ENCODE data around the gene SLC37A4.
"Not testable (repeated sequence)": the region's sequence is repeated elsewhere in the genome, so short reads cannot be mapped to it uniquely, and the experiment has no call there.

The SLC37A4 gene

DNA sequence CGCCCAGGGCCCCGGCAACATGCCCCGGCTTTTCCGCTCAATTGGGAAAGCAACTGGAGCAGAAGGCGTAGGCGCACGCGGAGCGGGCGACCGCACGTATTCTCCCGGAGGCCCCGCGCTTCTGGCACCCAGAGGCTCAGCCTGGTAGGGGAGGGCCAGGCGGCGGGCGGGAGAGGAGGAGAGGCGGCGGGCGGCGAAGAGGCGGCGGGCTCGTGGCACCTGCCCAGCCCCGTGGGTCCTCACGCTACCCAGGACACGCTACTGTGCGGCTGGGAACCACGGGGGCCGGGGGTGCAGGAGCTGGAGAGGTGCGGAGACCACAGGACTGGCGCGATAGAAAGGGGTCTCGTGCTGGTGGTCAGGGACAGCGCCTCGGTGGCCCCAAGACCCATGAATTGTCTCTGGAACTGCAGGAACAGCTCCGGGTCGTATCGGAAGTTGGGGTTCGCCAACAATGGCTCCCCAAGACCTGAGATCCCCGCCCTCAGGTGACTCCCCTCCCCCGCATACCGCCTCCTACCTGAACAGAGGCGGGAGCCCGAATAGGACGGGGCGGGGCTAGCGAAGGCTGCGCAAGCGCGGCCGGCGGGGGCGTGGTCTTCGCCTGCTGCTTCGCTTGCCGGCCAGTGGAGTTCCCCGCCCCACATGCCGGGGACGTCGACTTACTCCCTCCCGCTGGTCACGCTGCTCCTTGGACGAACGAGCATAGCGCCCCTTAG lies at the start of gene SLC37A4:
Gene SLC37A4, minus strand, starts transcription at position 549 of the 719 bp plus-strand sequence.
- peak; percentile 96 for DNase-seq (ENCODE audit: low read depth, low spot score)
- peak within 1 kb of the TSS; percentile 53 for H3K27ac ChIP-seq

DNA sequence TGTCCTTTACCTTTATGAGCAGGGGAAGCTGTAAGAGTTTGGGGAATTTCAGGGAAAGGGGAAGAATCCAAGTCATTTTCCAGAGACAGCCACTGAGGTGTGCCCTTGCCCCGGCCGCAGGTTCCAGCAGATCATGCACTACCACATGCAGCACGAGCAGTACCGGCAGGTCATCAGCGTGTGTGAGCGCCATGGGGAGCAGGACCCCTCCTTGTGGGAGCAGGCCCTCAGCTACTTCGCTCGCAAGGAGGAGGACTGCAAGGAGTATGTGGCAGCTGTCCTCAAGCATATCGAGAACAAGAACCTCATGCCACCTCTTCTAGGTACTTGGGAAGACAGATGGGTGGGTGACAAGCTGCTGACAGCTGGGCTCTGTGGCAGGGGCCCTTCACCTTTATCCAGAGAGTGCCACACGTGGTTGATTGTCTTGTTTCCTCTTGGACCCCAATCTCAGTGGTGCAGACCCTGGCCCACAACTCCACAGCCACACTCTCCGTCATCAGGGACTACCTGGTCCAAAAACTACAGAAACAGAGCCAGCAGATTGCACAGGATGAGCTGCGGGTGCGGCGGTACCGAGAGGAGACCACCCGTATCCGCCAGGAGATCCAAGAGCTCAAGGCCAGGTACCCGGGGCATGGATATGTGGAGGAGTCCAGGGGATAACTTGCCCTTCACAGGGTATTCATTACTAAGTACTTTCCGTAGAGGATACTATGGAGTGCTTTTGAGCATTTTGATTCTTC lies 48.2 kb upstream of the SLC37A4 start:
- no peak for DNase-seq (ENCODE audit: low read depth, low spot score)
- H3K27ac ChIP-seq: no peak overlapping the region

DNA sequence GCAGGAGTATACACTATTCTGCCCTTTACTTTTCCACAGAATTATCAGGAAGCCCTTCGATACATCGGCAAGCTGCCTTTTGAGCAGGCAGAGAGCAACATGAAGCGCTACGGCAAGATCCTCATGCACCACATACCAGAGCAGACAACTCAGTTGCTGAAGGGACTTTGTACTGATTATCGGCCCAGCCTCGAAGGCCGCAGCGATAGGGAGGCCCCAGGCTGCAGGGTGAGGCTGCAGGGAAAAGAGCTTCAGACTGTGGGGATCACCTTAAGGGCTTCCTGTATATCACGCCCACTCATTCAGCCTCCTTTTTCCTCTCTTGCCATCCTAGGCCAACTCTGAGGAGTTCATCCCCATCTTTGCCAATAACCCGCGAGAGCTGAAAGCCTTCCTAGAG lies 47.2 kb upstream of the SLC37A4 start:
- no peak for DNase-seq (ENCODE audit: low read depth, low spot score)
- no peak overlapping the region for H3K27ac ChIP-seq

DNA sequence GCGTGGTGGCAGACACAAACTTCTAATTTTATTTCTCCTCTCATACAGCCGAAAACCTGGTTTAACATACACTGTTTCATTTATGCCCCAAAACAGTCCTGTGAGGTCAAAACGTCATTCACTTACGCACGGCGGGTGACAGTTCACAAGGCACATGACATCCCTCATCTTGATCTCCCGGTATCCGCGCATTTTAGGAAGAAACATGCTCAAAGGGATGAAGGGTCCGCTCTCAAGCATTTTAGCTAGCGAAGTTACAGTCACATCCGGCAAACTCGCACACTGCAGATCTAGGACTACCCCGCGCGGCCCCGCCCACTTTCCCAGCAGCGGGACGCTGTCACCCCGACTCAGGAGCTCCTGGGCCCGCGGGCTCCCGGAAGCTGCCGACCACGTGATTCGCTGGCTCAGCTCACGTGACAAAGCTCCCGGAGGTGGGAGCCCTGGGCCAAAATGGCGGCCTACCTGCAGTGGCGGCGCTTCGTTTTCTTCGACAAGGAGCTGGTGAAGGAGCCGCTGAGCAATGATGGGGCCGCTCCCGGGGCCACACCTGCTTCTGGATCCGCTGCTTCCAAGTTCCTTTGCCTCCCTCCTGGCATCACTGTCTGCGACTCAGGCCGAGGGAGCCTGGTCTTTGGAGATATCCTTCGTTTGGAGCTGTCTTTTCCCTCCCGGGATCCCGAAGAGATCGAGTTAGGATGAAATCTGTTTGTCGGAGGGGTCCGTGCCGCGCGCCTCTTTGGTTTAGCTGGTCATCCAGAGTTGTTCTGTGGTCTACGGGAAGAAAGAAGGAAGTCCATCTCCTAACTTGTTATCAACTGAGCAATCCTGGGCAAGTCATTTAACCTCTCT lies 36.9 kb upstream of the SLC37A4 start, which contains the start of gene VPS11:
Gene VPS11, plus strand, starts transcription at position 448 of the 852 bp plus-strand sequence. Its CDS starts 6 bp downstream, at position 454.
- H3K27ac ChIP-seq: peak within 1 kb of the TSS; percentile 82
- peak; percentile 75 for DNase-seq (ENCODE audit: low read depth, low spot score)

DNA sequence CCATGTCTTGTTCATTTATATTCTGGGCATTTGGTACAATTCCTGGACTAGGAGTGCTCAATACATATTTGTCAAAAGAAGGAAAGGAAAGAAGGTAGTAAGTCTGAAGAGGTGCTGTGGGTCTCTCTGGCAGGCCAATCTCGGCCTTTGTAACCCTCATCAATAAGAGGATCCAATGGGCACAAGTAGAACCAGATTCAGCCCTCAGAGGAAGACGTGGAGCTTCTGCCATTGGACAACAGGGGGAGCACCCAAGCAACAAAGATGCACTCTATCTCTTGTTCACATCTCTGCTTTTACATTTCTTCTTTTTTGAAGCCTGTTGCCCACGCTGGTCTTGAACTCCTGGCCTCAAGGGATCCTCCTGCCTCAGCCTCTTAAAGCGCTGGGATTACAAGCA lies 34.7 kb upstream of the SLC37A4 start:
- H3K27ac ChIP-seq: no peak overlapping the region
- DNase-seq (ENCODE audit: low read depth, low spot score): no peak

DNA sequence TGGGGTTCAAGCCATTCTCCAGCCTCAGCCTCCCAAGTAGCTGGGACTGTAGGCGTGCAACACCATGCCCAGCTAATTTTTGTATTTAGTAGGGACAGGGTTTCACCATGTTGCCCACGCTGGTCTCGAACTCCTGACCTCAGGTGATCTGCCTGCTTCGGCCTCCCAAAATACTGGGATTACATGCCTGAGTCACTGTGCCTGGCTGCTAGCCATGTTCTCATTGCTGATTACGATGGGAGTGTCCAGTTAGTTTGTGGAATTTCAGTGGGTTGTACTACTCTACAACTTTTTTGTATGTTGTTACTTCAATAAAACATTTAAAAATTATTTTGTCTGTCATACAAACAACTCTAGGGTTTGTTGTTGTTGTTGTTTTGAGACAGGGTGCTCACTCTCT lies 32.1 kb upstream of the SLC37A4 start:
- no peak overlapping the region for H3K27ac ChIP-seq
- DNase-seq (ENCODE audit: low read depth, low spot score): no peak

DNA sequence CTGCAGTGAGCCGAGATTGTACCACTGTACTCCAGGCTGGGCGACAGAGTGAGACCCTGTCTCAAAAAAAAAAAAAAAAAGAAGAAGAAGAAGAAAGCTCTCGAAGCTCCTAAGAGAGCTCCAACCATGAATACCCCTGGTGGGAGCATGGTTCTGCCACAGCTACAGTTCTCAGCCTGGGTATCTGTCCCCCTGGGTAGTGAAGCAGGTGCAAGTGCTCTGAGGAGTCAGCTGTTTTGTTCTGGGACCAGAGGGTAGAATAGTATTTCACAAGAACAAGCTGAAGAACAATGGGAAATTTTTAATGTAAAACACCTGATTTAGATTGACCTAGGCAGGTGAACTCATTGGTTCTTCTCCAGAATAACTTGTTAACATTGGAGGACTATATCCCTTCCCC lies 30.6 kb upstream of the SLC37A4 start:
- no peak overlapping the region for H3K27ac ChIP-seq
- DNase-seq (ENCODE audit: low read depth, low spot score): no peak

DNA sequence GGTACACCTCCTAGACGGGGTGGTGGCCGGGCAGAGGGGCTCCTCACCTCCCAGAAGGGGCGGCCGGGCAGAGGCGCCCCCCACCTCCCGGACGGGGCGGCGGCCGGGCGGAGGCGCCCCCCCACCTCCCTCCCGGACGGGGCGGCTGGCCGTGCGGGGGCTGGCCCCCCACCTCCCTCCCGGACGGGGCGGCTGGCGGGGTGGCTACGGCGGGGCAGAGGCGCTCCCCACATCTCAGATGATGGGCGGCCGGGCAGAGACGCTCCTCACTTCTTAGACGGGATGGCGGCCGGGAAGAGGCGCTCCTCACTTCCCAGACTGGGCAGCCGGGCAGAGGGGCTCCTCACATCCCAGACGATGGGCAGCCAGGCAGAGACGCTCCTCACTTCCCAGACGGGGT lies 28.5 kb upstream of the SLC37A4 start:
- H3K27ac ChIP-seq; DNase-seq (ENCODE audit: low read depth, low spot score): not testable (repeated sequence)

DNA sequence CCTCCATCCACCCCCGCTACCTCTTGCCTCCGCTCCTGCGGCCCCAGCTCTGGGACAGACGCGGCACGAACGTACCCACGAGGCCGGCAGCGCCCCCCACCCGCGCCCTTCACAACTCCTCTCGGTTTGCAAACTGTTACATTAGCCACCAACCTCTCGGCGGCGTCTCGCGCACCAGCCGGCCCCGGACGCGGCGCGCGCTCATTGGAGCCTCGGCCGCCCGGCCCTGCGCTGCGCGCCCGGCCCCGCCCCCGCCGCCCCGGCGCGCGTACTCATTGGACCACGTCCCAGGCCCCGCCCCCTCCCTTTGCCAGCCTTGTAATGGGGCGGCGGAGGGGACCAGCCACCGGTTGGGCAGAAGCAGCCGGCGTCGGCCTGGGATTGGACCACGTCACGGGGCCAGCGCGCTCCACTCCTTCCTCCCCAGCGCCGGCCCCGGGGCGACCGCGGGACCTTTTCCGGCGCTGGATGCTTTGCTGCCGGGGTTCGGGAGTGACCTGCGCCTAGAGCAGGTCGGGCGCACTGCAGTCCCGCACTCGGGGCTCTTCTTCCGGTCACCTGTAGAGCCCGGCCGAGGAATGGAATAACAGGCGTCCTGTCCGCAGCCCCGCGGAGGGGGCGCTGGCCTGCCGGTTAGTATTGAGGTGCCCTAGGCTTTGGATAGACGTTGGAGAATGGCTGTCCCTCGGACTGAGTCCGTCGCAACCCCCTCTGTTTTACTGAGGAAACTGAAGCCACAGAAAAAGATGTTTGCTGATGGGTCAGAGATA lies 26.5 kb upstream of the SLC37A4 start, which contains the start of gene HYOU1:
Gene HYOU1, minus strand, starts transcription at position 206 of the 770 bp plus-strand sequence. CDS start 1,045 bp downstream, outside the sequence.
- peak; percentile 79 for DNase-seq (ENCODE audit: low read depth, low spot score)
- H3K27ac ChIP-seq: peak within 1 kb of the TSS; percentile 87

DNA sequence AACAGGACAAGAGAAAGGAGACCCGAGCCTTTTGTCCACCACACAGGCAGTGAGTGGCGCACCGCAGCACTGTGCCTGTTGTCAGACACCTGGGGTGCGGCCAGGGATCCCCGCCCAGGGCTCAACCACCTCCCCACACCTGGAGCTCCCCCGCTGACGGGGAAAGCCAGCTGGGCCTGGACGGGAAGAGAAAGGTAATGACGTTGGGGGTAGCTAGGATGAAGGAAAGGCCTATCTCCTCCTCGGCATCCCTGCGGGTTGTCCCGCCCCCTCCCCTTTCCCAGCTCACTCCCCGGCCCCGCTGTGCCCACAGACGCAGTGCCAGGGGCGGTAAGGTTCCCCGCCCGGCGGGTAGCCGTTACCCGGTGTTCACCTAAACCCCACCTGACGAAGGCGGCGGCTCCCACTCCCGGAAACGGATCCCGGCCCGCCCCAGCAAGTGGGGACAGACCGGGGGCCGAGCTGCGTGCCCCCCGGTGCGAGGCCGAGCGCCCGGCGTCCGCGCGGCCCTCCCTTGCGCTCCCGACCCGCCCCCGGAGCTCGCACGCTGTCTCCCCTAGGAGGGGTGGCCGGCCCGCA lies 25.8 kb upstream of the SLC37A4 start:
- no peak for DNase-seq (ENCODE audit: low read depth, low spot score)
- H3K27ac ChIP-seq: peak overlapping the region; percentile 87

DNA sequence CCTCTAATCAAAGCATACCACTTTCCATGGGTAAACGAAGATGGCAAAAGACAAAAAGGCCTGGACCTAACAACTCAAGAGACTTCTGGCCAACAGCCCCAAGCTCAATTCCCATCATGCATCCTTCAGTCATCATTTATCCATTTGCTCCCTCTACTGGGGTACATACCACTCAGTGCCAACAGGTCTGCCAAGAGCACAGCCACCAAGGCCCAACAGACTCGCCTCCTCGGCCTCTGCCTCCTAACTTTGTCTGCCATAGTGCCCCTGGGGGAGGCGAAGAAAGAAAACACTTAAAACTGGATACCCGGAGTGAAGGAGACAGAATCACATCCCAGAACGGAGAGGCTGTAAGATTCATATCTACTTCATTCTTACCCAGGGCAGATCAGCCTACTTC lies 25.2 kb upstream of the SLC37A4 start:
- DNase-seq (ENCODE audit: low read depth, low spot score): no peak
- peak overlapping the region; percentile 87 for H3K27ac ChIP-seq

DNA sequence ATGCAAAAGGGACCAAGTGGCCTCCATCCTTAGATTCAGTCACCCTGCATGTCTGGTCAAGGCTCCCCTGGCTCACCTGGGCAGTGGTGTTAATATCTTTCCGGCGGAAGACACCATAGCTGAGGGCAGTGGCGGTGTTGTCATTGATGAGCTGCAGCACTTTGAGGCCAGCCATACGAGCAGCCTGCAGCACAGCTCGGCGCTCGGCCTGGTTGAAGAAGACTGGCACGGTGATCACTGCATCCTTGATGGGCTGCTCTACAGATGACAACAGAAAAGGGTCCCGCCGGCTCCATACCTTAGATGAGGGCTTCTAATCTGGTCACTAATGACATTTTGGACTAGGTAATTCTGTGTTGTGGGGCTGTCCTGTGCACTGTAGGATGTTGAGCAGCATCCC lies 23.7 kb upstream of the SLC37A4 start:
- no peak for DNase-seq (ENCODE audit: low read depth, low spot score)
- H3K27ac ChIP-seq: no peak overlapping the region

DNA sequence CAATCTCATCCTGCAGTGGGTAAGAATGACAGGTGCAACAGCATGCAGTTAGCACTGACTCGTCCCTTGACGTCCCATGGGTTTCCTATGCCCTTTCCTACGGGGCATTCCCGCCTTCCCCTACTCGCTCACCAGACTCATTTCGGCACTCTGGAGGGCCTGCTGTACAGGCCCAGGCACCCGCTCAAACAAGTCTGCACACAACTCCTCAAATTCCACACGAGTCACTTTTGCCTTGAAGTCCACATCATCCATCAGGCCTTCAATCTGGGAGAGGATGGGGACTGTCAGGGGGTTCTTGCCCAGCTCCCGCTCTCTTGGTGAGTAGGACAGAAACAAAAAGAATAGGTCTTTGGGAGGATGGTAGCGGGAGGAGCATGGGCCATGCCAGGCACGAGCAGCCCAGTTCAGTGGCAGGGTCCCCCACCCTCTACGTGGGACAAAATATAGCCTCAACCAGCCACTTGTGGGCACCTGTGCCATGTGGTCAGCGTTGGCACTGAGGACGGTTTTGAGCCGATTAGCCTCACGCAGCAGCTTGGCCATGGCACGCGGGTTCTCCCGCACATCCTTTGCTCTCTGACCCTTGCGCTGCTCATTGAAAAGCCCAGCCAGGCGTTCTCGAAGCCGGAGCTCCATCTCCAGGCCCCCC lies 21.6 kb upstream of the SLC37A4 start:
- DNase-seq (ENCODE audit: low read depth, low spot score): no peak
- H3K27ac ChIP-seq: no peak overlapping the region

DNA sequence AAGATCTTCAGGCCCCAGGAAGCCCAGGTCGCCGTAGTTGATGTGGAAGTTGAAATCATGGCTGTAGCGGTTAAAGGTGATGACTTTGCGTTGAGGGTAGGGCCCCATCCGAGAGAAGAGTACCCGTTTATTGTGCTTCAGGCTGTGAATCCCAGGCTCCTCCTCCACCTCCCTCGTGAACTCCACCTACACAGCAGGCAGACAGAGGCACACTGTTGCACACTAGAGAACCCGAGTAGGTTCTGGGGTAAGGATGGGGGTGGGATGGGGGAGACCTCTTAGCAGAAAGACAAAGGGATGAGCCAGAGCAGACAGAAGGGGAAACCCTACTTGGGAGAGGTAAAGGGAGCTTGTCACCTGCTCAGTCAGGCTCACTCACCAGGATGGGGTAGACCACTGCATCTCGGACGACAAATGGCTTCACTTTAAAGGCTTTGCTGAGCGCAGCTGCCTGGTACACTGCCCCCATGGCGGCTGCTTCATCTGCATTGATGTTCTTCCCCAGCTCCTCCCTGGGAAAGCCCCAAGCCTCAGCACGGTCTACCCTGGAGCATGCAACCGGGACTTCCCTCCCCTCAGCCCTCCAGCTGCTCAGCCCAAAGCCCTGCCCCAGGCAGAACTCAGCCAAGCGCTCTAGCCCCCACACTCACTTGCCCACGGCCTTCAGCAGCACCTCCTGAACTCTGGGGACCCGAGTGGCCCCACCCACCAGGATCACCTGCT lies 20.9 kb upstream of the SLC37A4 start:
- H3K27ac ChIP-seq: no peak overlapping the region
- no peak for DNase-seq (ENCODE audit: low read depth, low spot score)

DNA sequence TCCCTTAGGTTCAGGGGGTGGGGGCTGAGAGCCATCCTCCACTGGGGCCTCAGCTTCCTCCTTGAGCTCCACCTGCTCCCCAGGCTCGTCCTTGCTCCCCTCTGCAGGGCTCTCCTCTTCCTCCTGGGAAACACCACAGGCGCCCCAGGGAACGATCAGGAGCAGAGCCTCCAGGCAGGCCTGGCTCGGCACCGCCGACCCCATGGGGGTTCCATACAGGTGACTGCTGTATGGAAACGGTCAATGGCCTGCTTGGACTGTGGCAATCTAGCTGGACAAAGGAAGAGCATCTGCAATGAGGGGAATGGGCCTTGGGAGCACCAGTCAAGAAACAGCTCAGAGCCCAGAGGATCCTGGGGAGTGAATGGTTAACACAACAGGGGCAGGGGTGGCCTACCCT lies 18.4 kb upstream of the SLC37A4 start:
- H3K27ac ChIP-seq: no peak overlapping the region
- no peak for DNase-seq (ENCODE audit: low read depth, low spot score)

DNA sequence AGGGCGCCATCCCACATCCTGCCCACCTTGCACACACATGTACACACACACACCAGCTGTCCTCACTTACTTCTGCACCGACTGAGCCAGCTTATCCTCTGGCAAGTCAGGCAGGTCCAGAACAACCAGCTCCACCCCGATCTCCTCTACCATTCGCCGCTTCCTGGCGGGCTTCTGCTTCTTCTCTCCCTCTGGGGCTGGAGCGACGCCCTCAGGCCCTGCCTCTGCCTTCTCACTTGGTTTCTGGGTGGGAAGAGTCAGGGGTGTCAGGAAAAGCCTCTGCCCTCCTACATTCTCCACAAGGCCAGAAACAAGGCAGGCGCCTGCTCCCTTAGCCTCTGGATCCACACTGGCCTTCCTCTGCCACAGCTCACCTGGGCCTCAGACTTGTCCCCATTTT lies 18.0 kb upstream of the SLC37A4 start:
- no peak for DNase-seq (ENCODE audit: low read depth, low spot score)
- H3K27ac ChIP-seq: no peak overlapping the region

DNA sequence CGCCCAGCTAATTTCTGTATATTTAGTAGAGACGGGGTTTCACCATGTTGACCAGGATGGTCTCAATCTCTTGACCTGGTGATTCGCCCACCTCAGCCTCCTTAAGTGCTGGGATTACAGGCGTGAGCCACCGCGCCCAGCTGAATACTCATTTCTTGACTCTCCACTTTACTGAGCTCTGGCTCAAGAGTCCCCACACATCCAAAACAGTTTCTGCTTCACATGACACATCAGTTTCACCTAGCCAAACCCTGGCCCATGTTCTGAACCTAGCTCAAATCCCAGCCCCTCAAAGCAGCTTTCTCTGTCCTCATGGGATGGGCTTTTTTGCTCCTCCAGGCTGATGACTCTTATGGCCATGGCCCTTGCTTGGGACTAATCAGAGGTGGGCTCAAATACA lies 16.5 kb upstream of the SLC37A4 start:
- H3K27ac ChIP-seq: no peak overlapping the region
- no peak for DNase-seq (ENCODE audit: low read depth, low spot score)

DNA sequence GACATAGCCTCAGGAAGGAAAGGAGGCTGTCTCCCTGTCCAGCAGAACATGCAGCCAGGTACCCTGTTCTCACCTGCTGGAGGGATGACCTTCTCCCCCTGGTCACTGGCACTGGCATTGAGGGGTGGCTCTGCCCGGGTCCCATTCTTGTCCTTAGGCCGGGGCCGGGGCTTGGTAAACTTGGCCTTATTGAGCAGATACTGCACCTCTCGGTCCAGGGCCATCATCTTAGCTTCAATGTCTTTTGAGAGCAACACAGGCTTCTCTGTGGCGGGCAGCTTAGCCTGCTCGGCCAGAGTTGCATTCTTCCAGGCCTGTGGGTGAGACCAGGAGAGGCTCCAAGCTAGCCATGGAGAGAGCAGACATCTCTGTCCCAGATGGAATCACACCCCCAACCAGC lies 15.8 kb upstream of the SLC37A4 start:
- no peak overlapping the region for H3K27ac ChIP-seq
- no peak for DNase-seq (ENCODE audit: low read depth, low spot score)
